Spleen (tissue), 11 donors: ENCODE measurements around the gene ZNF385C. TPM values are rescaled to one million over a fixed set of nuclear protein-coding genes. Genes with fewer than 3 reads are reported as not detected.

Source experiments
- DNase-seq: peaks from one replicate; pipeline ENCODE4 v3.0.0-alpha.2; 2020
- H3K27ac ChIP-seq, 8 donors: fragments of 200-600 bp; sonication (generic) in 7 of 8; 1 replicate in 4 of 8; 2 replicates in 4 of 8; pipeline versions ENCODE4 v1.5.0 to v1.8.0; 2016 to 2021; ENCODE audit warnings: inconsistent platforms in 4 of 8, mild to moderate bottlenecking in 4 of 8, moderate library complexity in 1 of 8
- H3K27me3 ChIP-seq, 7 donors: fragments of 200-600 bp; sonication (generic) in 6 of 7; replicated peaks in 1 of 7; 1 replicate in 4 of 7; 2 replicates in 3 of 7; pipeline versions ENCODE4 v1.5.0 to v1.8.0; 2016 to 2021; ENCODE audit warnings: inconsistent platforms in 3 of 7, mild to moderate bottlenecking in 1 of 7
- H3K36me3 ChIP-seq, 6 donors: fragments of 200-600 bp; sonication (generic) in 5 of 6; 1 replicate in 4 of 6; 2 replicates in 2 of 6; pipeline versions ENCODE4 v1.5.0 to v1.8.0; 2016 to 2021; ENCODE audit warnings: inconsistent platforms in 2 of 6
- H3K4me1 ChIP-seq, 6 donors: fragments of 200-600 bp; sonication (generic) in 5 of 6; 1 replicate in 3 of 6; 2 replicates in 3 of 6; pipeline versions ENCODE4 v1.5.0 to v1.8.0; 2016 to 2021; ENCODE audit warnings: inconsistent platforms in 3 of 6
- H3K4me3 ChIP-seq, 8 donors: fragments of 200-600 bp; sonication (generic) in 7 of 8; 1 replicate in 4 of 8; 2 replicates in 4 of 8; pipeline versions ENCODE4 v1.5.0 to v1.8.0; 2016 to 2021; ENCODE audit warnings: inconsistent platforms in 4 of 8, mild to moderate bottlenecking in 4 of 8, moderate library complexity in 2 of 8
- H3K9me3 ChIP-seq, 8 donors: fragments of 200-600 bp; sonication (generic) in 7 of 8; 1 replicate in 4 of 8; 2 replicates in 4 of 8; pipeline versions ENCODE4 v1.5.0 to v1.8.0; 2016 to 2021; ENCODE audit warnings: inconsistent platforms in 4 of 8
- POLR2A ChIP-seq, 3 donors: fragments of 450-650 bp; IDR thresholded peaks; one replicate each; pipeline ENCODE4 v1.5.1; 2017; ENCODE audit warnings: antibody characterized with exemption in 3 of 3, mild to moderate bottlenecking in 1 of 3
- POLR2AphosphoS5 ChIP-seq, 3 donors: sonication (generic); formaldehyde crosslinking; IDR thresholded peaks; one replicate each; pipeline ENCODE4 v1.5.1; 2017; ENCODE audit warnings: antibody characterized with exemption in 3 of 3
- WGBS, 5 donors: extraction: QIAGEN DNeasy Blood & Tissue Kit in 3 of 5; methylation state at CpG; one replicate each; pipeline versions ENCODE4 v1.1.5 to v1.1.7; 2013 to 2018; 5-methylcytosine and 5-hydroxymethylcytosine counted together
- intact Hi-C: fragments of 100-400 bp; cut with DNase I; formaldehyde crosslinking; loops from one replicate; pipeline ENCODE4 v1.15.0; 2023; ENCODE audit warnings: low total_unique reads
- polyA plus RNA-seq, 3 donors: library from polyadenylated mRNA; stranded (reverse); fragments of 200-250 nt; gene quantifications; one replicate each; pipeline ENCODE4 v1.2.1, GENCODE V29; 2013
- total RNA-seq, 7 donors: library from RNA; depleted of rRNA in 3 of 7; stranded (reverse); fragments of >200 nt in 3 of 7; fragmentation: NEBNext Ultra II Directional in 4 of 7; extraction: Animal tissue kit (Norgen Biotek cat#: 25700) in 4 of 7; gene quantifications; one replicate each; pipeline versions ENCODE4 v1.1.0 to v1.2.1, GENCODE V29; 2016 to 2021
- TF ChIP-seq, protein P1 (sequence below), 11 experiments: fragments of 200-600 bp in 7 of 11; fragments of 450-650 bp in 4 of 11; sonication (generic) in 4 of 11; IDR thresholded peaks in 8 of 11; conservative IDR thresholded peaks in 3 of 11; 1 replicate in 7 of 11; 2 replicates in 4 of 11; pipeline versions ENCODE4 v1.4.0 to v1.8.0; 2016 to 2021; ENCODE audit warnings: antibody characterized with exemption in 11 of 11, inconsistent platforms in 4 of 11, mild to moderate bottlenecking in 1 of 11
- donor health status: healthy with polysubstance abuse.
- donor health status: DM: no; HTN: no; CAD: no; lungs with moderate emphysema.
- donor health status: DM: no; HTN: no; CAD: no.
- donor health status: Bipolar disorder and iron deficiency.
- donor health status: healthy.
- donor health status: DM: no; HTN: no; CAD: no.
- donor health status: DM: yes; HTN: yes; CAD: no.

The ZNF385C gene
- total and polyA plus RNA-seq, 10 donors = 0.17 to 0.60 (median 0.41) TPM; not detected in 2

DNA sequence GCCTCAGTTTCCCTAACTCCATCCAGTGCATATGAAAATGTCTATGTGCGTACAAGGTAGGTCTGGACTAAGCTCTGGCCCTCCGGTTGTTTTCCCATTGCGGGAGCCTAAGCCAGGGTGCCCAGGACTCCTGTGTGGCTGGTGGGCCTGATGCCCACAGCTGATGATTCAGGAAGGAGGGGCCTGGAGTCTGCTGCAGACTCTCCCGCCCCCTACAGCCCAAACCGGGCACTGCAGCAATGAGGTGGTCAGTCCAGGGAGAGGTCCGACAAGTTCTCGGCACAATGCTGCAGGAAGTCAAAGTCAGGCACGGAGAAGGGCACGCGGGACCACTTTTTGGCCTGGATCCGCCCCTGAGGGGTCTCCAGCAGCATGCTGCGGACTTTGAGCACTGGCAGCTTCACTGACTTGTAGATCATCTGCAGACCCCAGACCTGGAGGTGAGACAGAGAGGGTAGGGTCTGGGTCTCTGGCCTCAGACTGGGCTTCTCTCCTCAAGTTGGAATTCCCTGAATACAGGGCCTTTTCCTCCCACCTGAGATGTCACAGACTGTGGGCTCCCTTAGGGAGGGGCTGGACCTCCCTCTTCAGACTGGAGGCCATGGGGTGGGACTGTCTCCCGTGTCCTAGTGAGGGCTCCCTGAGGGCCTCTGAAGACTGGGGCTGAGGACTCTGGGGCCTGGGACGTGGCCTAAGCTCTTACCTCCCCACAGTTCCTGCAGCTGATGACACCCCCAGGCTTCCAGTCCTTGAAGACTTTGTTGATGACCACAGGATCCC is 3.4 kb upstream of the ZNF385C start:
- H3K4me3 ChIP-seq = no peak overlapping the region
- TF ChIP-seq POLR2AphosphoS5 (IDR thresholded peaks at IDR 0.05) = peak in 1 of 3 donors; percentile 34
- no peak for TF ChIP-seq POLR2A (IDR thresholded peaks at IDR 0.05)
- TF ChIP-seq, protein P1, sequence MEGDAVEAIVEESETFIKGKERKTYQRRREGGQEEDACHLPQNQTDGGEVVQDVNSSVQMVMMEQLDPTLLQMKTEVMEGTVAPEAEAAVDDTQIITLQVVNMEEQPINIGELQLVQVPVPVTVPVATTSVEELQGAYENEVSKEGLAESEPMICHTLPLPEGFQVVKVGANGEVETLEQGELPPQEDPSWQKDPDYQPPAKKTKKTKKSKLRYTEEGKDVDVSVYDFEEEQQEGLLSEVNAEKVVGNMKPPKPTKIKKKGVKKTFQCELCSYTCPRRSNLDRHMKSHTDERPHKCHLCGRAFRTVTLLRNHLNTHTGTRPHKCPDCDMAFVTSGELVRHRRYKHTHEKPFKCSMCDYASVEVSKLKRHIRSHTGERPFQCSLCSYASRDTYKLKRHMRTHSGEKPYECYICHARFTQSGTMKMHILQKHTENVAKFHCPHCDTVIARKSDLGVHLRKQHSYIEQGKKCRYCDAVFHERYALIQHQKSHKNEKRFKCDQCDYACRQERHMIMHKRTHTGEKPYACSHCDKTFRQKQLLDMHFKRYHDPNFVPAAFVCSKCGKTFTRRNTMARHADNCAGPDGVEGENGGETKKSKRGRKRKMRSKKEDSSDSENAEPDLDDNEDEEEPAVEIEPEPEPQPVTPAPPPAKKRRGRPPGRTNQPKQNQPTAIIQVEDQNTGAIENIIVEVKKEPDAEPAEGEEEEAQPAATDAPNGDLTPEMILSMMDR (IDR thresholded peaks at IDR 0.05 in 8 of 11, conservative IDR thresholded peaks at IDR 0.05 in 3 of 11) = peak; percentile 50 to 85 (median 76)
- DNase-seq = peak; percentile 83
- peaks cover 8 to 25% (median 19%) of the 10 kb centered on the region in 6 donors for H3K4me1 ChIP-seq
- 46 to 52% (median 49%) methylated on average over 12 to 14 of the region's 14 CpGs for WGBS, 5 donors
- peaks cover 0 to 44% (median 18%) of the 10 kb centered on the region in 6 donors for H3K36me3 ChIP-seq
- H3K9me3 ChIP-seq = no peaks in the 10 kb centered on the region
- intact Hi-C loops = no loop called here
- peaks cover 2 to 22% (median 16%) of the 10 kb centered on the region in 7 donors for H3K27me3 ChIP-seq
- H3K27ac ChIP-seq = no peak overlapping the region

- TF ChIP-seq POLR2AphosphoS5 (IDR thresholded peaks at IDR 0.05) (no peak), POLR2A (IDR thresholded peaks at IDR 0.05) (no peak)
- TF ChIP-seq, protein P1 (IDR thresholded peaks at IDR 0.05 in 8 of 11, conservative IDR thresholded peaks at IDR 0.05 in 3 of 11) = no peak
- peaks cover 8 to 23% (median 19%) of the 10 kb centered on the region in 6 donors for H3K4me1 ChIP-seq
- DNase-seq = no peak
- peaks cover 2 to 47% (median 21%) of the 10 kb centered on the region in 7 donors for H3K27me3 ChIP-seq
- peak overlapping the region in 2 of 8 donors; percentile 34 to 60 for H3K4me3 ChIP-seq
- H3K27ac ChIP-seq = no peak overlapping the region
- WGBS, 5 donors = 62 to 71% (median 67%) methylated on average over 13 to 14 of the region's 14 CpGs
- intact Hi-C loops = no loop called here
- H3K9me3 ChIP-seq = no peaks in the 10 kb centered on the region
- peaks cover 0 to 16% (median 7%) of the 10 kb centered on the region in 6 donors for H3K36me3 ChIP-seq
Observed at GRCh38 chr17:42098730-42099399, 592 bp upstream of the ZNF385C start.

DNA sequence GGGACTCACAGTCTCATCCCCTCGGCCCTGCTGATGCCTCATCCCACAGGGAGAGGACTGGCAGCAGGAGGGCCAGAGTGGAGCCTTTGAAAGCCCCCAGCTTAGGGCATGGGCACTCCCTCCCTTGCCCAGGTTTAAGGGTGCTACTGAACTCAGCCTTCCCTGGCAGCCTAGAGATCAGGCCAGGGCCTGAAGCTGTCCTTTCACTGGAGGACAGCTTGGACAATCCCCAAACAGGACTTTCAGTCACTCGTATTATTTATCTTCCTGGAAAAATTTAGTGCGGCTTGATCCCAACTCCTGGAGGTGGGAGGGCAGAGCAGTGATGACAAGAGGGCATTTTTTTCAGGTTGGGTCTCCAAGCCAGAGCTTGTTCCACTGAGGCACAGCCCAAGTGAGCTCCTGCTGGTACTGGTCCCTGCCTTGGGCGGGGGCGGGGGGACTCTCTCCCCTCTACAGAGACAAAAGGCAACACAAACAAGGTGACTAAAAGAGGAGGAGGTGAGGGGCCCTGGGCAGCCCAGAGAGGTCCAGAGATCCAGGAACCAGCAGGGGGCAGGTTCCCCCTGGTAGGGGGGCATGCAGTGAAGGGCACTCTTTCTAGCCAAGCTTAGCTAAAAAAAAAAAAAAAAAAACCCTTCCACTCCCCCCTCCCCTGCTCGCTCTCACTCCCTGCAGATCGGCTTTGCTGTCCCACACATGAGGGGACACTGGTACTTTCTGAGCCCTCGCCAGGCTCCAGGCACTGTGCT is 1.7 kb downstream of the ZNF385C start:
- intact Hi-C loops = no loop called here
- Histone ChIP-seq H3K27me3 (peaks cover 2 to 47% (median 21%) of the 10 kb centered on the region in 7 donors), H3K9me3 (no peaks in the 10 kb centered on the region), H3K4me3 (no peak overlapping the region), H3K27ac (no peak overlapping the region), H3K4me1 (peaks cover 8 to 19% (median 15%) of the 10 kb centered on the region in 6 donors), H3K36me3 (no peaks in the 10 kb centered on the region)
- DNase-seq = no peak
- 62 to 87% (median 80%) methylated on average over 5 to 8 of the region's 8 CpGs for WGBS, 5 donors
- TF ChIP-seq POLR2AphosphoS5 (IDR thresholded peaks at IDR 0.05) (no peak), POLR2A (IDR thresholded peaks at IDR 0.05) (no peak)
- TF ChIP-seq, protein P1 (IDR thresholded peaks at IDR 0.05 in 8 of 11, conservative IDR thresholded peaks at IDR 0.05 in 3 of 11) = no peak
